ENCODE data around the gene CBARP. TPM values are rescaled to one million over a fixed set of nuclear protein-coding genes. Genes with fewer than 3 reads are reported as not detected.

The CBARP gene
- polyA plus RNA-seq, 2 donors: 0.95 to 1.3 TPM

- peak overlapping the region; percentile 13 to 86 for H3K4me3 ChIP-seq (ENCODE audit: low read depth in 1 of 2, low read length in 2 of 2)
These were observed 15.8 kb upstream of the CBARP start for GRCh38 chr19:1253514-1254080.

GRCh38 chr19:1252821-1253513 is 15.2 kb upstream of the CBARP start:
- peaks cover 7 to 25% of the 10 kb centered on the region in 2 donors for H3K4me1 ChIP-seq (ENCODE audit: control insufficient read depth in 2 of 2, insufficient read depth in 2 of 2, low read length in 1 of 2)
- peaks cover 16 to 36% of the 10 kb centered on the region in 2 donors for H3K36me3 ChIP-seq (ENCODE audit: control insufficient read depth in 2 of 2, insufficient read depth in 2 of 2, low read length in 1 of 2)
- 0 to 1% methylated on average over 18 to 26 of the region's 26 CpGs for WGBS, 2 donors
- H3K27ac ChIP-seq (ENCODE audit: low read depth in 2 of 2, low read length in 1 of 2): peak overlapping the region; percentile 98 to 99
- H3K27me3 ChIP-seq (ENCODE audit: control insufficient read depth in 1 of 2, insufficient read depth in 2 of 2, low read length in 2 of 2): no peaks in the 10 kb centered on the region
- no peaks in the 10 kb centered on the region for H3K9me3 ChIP-seq (ENCODE audit: control insufficient read depth in 2 of 2, insufficient read depth in 1 of 2, low read depth in 1 of 2, low read length in 1 of 2)
- H3K4me3 ChIP-seq (ENCODE audit: low read depth in 1 of 2, low read length in 2 of 2): peak overlapping the region; percentile 82 to 86

More at GRCh38 chr19:1253514-1254080, 15.8 kb upstream of the CBARP start:
- Histone ChIP-seq H3K9me3 (ENCODE audit: control insufficient read depth in 2 of 2, insufficient read depth in 1 of 2, low read depth in 1 of 2, low read length in 1 of 2) (no peaks in the 10 kb centered on the region), H3K27ac (ENCODE audit: low read depth in 2 of 2, low read length in 1 of 2) (peak overlapping the region; percentile 98 to 99), H3K27me3 (ENCODE audit: control insufficient read depth in 1 of 2, insufficient read depth in 2 of 2, low read length in 2 of 2) (no peaks in the 10 kb centered on the region), H3K36me3 (ENCODE audit: control insufficient read depth in 2 of 2, insufficient read depth in 2 of 2, low read length in 1 of 2) (peaks cover 16 to 39% of the 10 kb centered on the region in 2 donors), H3K4me1 (ENCODE audit: control insufficient read depth in 2 of 2, insufficient read depth in 2 of 2, low read length in 1 of 2) (peaks cover 7 to 27% of the 10 kb centered on the region in 2 donors)
- whole genome bisulfite sequencing, 2 donors: 17 to 23% methylated on average over 23 of the region's 23 CpGs

- H3K36me3 ChIP-seq (ENCODE audit: control insufficient read depth in 2 of 2, insufficient read depth in 2 of 2, low read length in 1 of 2): peaks cover 16 to 34% of the 10 kb centered on the region in 2 donors
- WGBS, 2 donors: 0 to 1% methylated on average over 26 to 30 of the region's 30 CpGs
- H3K9me3 ChIP-seq (ENCODE audit: control insufficient read depth in 2 of 2, insufficient read depth in 1 of 2, low read depth in 1 of 2, low read length in 1 of 2): no peaks in the 10 kb centered on the region
- H3K27ac ChIP-seq (ENCODE audit: low read depth in 2 of 2, low read length in 1 of 2): peak overlapping the region; percentile 98 to 99
- no peaks in the 10 kb centered on the region for H3K27me3 ChIP-seq (ENCODE audit: control insufficient read depth in 1 of 2, insufficient read depth in 2 of 2, low read length in 2 of 2)
- peaks cover 7 to 29% of the 10 kb centered on the region in 2 donors for H3K4me1 ChIP-seq (ENCODE audit: control insufficient read depth in 2 of 2, insufficient read depth in 2 of 2, low read length in 1 of 2)
- peak overlapping the region; percentile 82 to 86 for H3K4me3 ChIP-seq (ENCODE audit: low read depth in 1 of 2, low read length in 2 of 2)
These were observed 14.5 kb upstream of the CBARP start for GRCh38 chr19:1252221-1252820.

- H3K36me3 ChIP-seq (ENCODE audit: control insufficient read depth in 2 of 2, insufficient read depth in 2 of 2, low read length in 1 of 2): peaks cover 11 to 28% of the 10 kb centered on the region in 2 donors
- H3K9me3 ChIP-seq (ENCODE audit: control insufficient read depth in 2 of 2, insufficient read depth in 1 of 2, low read depth in 1 of 2, low read length in 1 of 2): no peaks in the 10 kb centered on the region
- H3K4me3 ChIP-seq (ENCODE audit: low read depth in 1 of 2, low read length in 2 of 2): peak overlapping the region; percentile 82 to 86
- H3K27ac ChIP-seq (ENCODE audit: low read depth in 2 of 2, low read length in 1 of 2): peak overlapping the region; percentile 98 to 99
- H3K27me3 ChIP-seq (ENCODE audit: control insufficient read depth in 1 of 2, insufficient read depth in 2 of 2, low read length in 2 of 2): no peaks in the 10 kb centered on the region
- H3K4me1 ChIP-seq (ENCODE audit: control insufficient read depth in 2 of 2, insufficient read depth in 2 of 2, low read length in 1 of 2): peaks cover 7 to 29% of the 10 kb centered on the region in 2 donors
- WGBS, 2 donors: 1 to 2% methylated on average over 26 to 41 of the region's 41 CpGs
These were observed 13.8 kb upstream of the CBARP start for GRCh38 chr19:1251330-1252220.

- Histone ChIP-seq H3K27me3 (ENCODE audit: control insufficient read depth in 1 of 2, insufficient read depth in 2 of 2, low read length in 2 of 2) (no peaks in the 10 kb centered on the region), H3K27ac (ENCODE audit: low read depth in 2 of 2, low read length in 1 of 2) (peak overlapping the region; percentile 98 to 99), H3K4me1 (ENCODE audit: control insufficient read depth in 2 of 2, insufficient read depth in 2 of 2, low read length in 1 of 2) (peaks cover 9 to 35% of the 10 kb centered on the region in 2 donors), H3K9me3 (ENCODE audit: control insufficient read depth in 2 of 2, insufficient read depth in 1 of 2, low read depth in 1 of 2, low read length in 1 of 2) (no peaks in the 10 kb centered on the region), H3K4me3 (ENCODE audit: low read depth in 1 of 2, low read length in 2 of 2) (peak overlapping the region; percentile 82 to 86), H3K36me3 (ENCODE audit: control insufficient read depth in 2 of 2, insufficient read depth in 2 of 2, low read length in 1 of 2) (peaks cover 8 to 22% of the 10 kb centered on the region in 2 donors)
- 1 to 2% methylated on average over 69 to 90 of the region's 90 CpGs for WGBS, 2 donors
These were observed 12.8 kb upstream of the CBARP start for GRCh38 chr19:1250437-1251260.

GRCh38 chr19:1249990-1250436 is 12.2 kb upstream of the CBARP start:
- Histone ChIP-seq H3K36me3 (ENCODE audit: control insufficient read depth in 2 of 2, insufficient read depth in 2 of 2, low read length in 1 of 2) (peaks cover 4 to 16% of the 10 kb centered on the region in 2 donors), H3K9me3 (ENCODE audit: control insufficient read depth in 2 of 2, insufficient read depth in 1 of 2, low read depth in 1 of 2, low read length in 1 of 2) (no peaks in the 10 kb centered on the region), H3K4me3 (ENCODE audit: low read depth in 1 of 2, low read length in 2 of 2) (peak overlapping the region; percentile 82 to 86), H3K27me3 (ENCODE audit: control insufficient read depth in 1 of 2, insufficient read depth in 2 of 2, low read length in 2 of 2) (no peaks in the 10 kb centered on the region), H3K27ac (ENCODE audit: low read depth in 2 of 2, low read length in 1 of 2) (peak overlapping the region; percentile 98 to 99), H3K4me1 (ENCODE audit: control insufficient read depth in 2 of 2, insufficient read depth in 2 of 2, low read length in 1 of 2) (peaks cover 11 to 31% of the 10 kb centered on the region in 2 donors)
- WGBS, 2 donors: 0 to 1% methylated on average over 49 to 67 of the region's 67 CpGs

- 1% methylated on average over 36 to 102 of the region's 102 CpGs for WGBS, 2 donors
- peaks cover 11 to 29% of the 10 kb centered on the region in 2 donors for H3K4me1 ChIP-seq (ENCODE audit: control insufficient read depth in 2 of 2, insufficient read depth in 2 of 2, low read length in 1 of 2)
These were observed 11.6 kb upstream of the CBARP start for GRCh38 chr19:1249298-1249989.

GRCh38 chr19:1248786-1249297 is 11.0 kb upstream of the CBARP start:
- Histone ChIP-seq H3K4me1 (ENCODE audit: control insufficient read depth in 2 of 2, insufficient read depth in 2 of 2, low read length in 1 of 2) (peaks cover 6 to 25% of the 10 kb centered on the region in 2 donors), H3K36me3 (ENCODE audit: control insufficient read depth in 2 of 2, insufficient read depth in 2 of 2, low read length in 1 of 2) (peaks cover 0 to 4% of the 10 kb centered on the region in 2 donors)

More at GRCh38 chr19:1249298-1249989, 11.6 kb upstream of the CBARP start:
- Histone ChIP-seq H3K27me3 (ENCODE audit: control insufficient read depth in 1 of 2, insufficient read depth in 2 of 2, low read length in 2 of 2) (no peaks in the 10 kb centered on the region), H3K36me3 (ENCODE audit: control insufficient read depth in 2 of 2, insufficient read depth in 2 of 2, low read length in 1 of 2) (peaks cover 4 to 10% of the 10 kb centered on the region in 2 donors), H3K27ac (ENCODE audit: low read depth in 2 of 2, low read length in 1 of 2) (peak overlapping the region; percentile 99), H3K9me3 (ENCODE audit: control insufficient read depth in 2 of 2, insufficient read depth in 1 of 2, low read depth in 1 of 2, low read length in 1 of 2) (no peaks in the 10 kb centered on the region), H3K4me3 (ENCODE audit: low read depth in 1 of 2, low read length in 2 of 2) (peak overlapping the region; percentile 82 to 86)

More at GRCh38 chr19:1248786-1249297, 11.0 kb upstream of the CBARP start:
- Histone ChIP-seq H3K27ac (ENCODE audit: low read depth in 2 of 2, low read length in 1 of 2) (peak overlapping the region; percentile 98 to 99), H3K4me3 (ENCODE audit: low read depth in 1 of 2, low read length in 2 of 2) (peak overlapping the region; percentile 79 to 86), H3K9me3 (ENCODE audit: control insufficient read depth in 2 of 2, insufficient read depth in 1 of 2, low read depth in 1 of 2, low read length in 1 of 2) (no peaks in the 10 kb centered on the region), H3K27me3 (ENCODE audit: control insufficient read depth in 1 of 2, insufficient read depth in 2 of 2, low read length in 2 of 2) (no peaks in the 10 kb centered on the region)
- 1% methylated on average over 33 to 74 of the region's 74 CpGs for WGBS, 2 donors

All from esophagus (tissue), 2 donors.